SK-N-SH treated with all-trans-retinoic acid at 6 μM for 48 hours (cell line): ENCODE measurements around the gene TGFBI.

ENCODE experiments used
- ARNTL ChIP-seq: fragments of 450-650 bp; formaldehyde crosslinking; IDR thresholded peaks from 2 replicates; pipeline ENCODE4 v1.5.0; 2020; ENCODE audit warnings: low read depth, mild to moderate bottlenecking, moderate library complexity, borderline replicate concordance
- CREB5 ChIP-seq: fragments of 250-450 bp; sonication (Bioruptor Pico); IDR thresholded peaks from 2 replicates; pipeline ENCODE4 v1.5.1; 2020; ENCODE audit warnings: low read depth, mild to moderate bottlenecking, moderate library complexity
- CSRNP3 ChIP-seq: fragments of 250-450 bp; sonication (Bioruptor Pico); IDR thresholded peaks from 2 replicates; pipeline ENCODE4 v1.5.1; 2021; ENCODE audit warnings: mild to moderate bottlenecking, moderate library complexity
- ISL1 ChIP-seq: fragments of 250-450 bp; sonication (Bioruptor Pico); IDR thresholded peaks from 2 replicates; pipeline ENCODE4 v2.1.2; 2022; ENCODE audit warnings: mild to moderate bottlenecking, moderate library complexity
- OSR1 ChIP-seq: fragments of 250-450 bp; sonication (Bioruptor Pico); IDR thresholded peaks from 2 replicates; pipeline ENCODE4 v1.8.0; 2022; ENCODE audit warnings: moderate library complexity, mild to moderate bottlenecking, inconsistent platforms
- PATZ1 ChIP-seq: fragments of 250-450 bp; sonication (Bioruptor Pico); IDR thresholded peaks from 2 replicates; pipeline ENCODE4 v1.8.0; 2020; ENCODE audit warnings: mild to moderate bottlenecking, moderate library complexity, borderline replicate concordance
- POU6F1 ChIP-seq: fragments of 250-450 bp; sonication (Bioruptor Pico); IDR thresholded peaks from 2 replicates; pipeline ENCODE4 v1.8.0; 2021; ENCODE audit warnings: low read depth, mild to moderate bottlenecking, moderate library complexity, borderline replicate concordance
- RARB ChIP-seq: fragments of 250-450 bp; sonication (Bioruptor Pico); IDR thresholded peaks from 2 replicates; pipeline ENCODE4 v1.8.0; 2021; ENCODE audit warnings: mild to moderate bottlenecking, moderate library complexity
- TSHZ2 ChIP-seq: fragments of 250-450 bp; sonication (Bioruptor Pico); IDR thresholded peaks from 2 replicates; pipeline ENCODE4 v1.5.0; 2020; ENCODE audit warnings: mild to moderate bottlenecking, moderate library complexity
- ZC3H10 ChIP-seq: fragments of 250-450 bp; sonication (Bioruptor Pico); IDR thresholded peaks from 2 replicates; pipeline ENCODE4 v1.5.1; 2021; ENCODE audit warnings: mild to moderate bottlenecking, moderate library complexity
- ZFP3 ChIP-seq: fragments of 250-450 bp; sonication (Bioruptor Pico); IDR thresholded peaks from 2 replicates; pipeline ENCODE4 v1.5.0; 2020; ENCODE audit warnings: mild to moderate bottlenecking, moderate library complexity
- ZFP30 ChIP-seq: fragments of 450-650 bp; formaldehyde crosslinking; IDR thresholded peaks from 2 replicates; pipeline ENCODE4 v1.5.0; 2022; ENCODE audit warnings: mild to moderate bottlenecking, moderate library complexity
- ZNF70 ChIP-seq: fragments of 450-650 bp; formaldehyde crosslinking; IDR thresholded peaks from 2 replicates; pipeline ENCODE4 v1.5.0; 2020; ENCODE audit warnings: mild to moderate bottlenecking, moderate library complexity
- ZNF8 ChIP-seq: fragments of 450-650 bp; formaldehyde crosslinking; IDR thresholded peaks from 2 replicates; pipeline ENCODE4 v1.5.0; 2020; ENCODE audit warnings: mild to moderate bottlenecking, moderate library complexity

GRCh38 chr5:136076067-136076466 is 47.3 kb downstream of the TGFBI start:
- TF ChIP-seq RARB (CRISPR knock-in tag) (no peak), CREB5 (CRISPR knock-in tag) (no peak), ZNF70 (CRISPR knock-in tag) (no peak), PATZ1 (CRISPR knock-in tag) (no peak), ARNTL (no peak), ZC3H10 (no peak), ISL1 (no peak), TSHZ2 (CRISPR knock-in tag) (no peak), ZFP30 (CRISPR knock-in tag) (no peak), ZNF8 (CRISPR knock-in tag) (no peak), CSRNP3 (no peak), POU6F1 (CRISPR knock-in tag) (no peak), ZFP3 (CRISPR knock-in tag) (no peak), OSR1 (no peak)
